HG02840 (cell line): Measurements from ENCODE around the gene MAGOH.
"Not testable (repeated sequence)": the region's sequence is repeated elsewhere in the genome, so short reads cannot be mapped to it uniquely, and the experiment has no call there.

Source experiments
- ATAC-seq: cut with Tn5 transposase; IDR thresholded peaks from one replicate; pipeline ENCODE4 v1.9.1; 2021; ENCODE audit warnings: mild to moderate bottlenecking, moderate library complexity, moderate number of reproducible peaks; ENCODE audit not compliant: unreplicated experiment, low FRiP score

The MAGOH gene

GRCh38 chr1:53195246-53196016, 42.9 kb downstream of the MAGOH start:
- ATAC-seq, result no peak

- ATAC-seq, result no peak
These were observed 48.1 kb downstream of the MAGOH start for GRCh38 chr1:53190210-53190611.

DNA sequence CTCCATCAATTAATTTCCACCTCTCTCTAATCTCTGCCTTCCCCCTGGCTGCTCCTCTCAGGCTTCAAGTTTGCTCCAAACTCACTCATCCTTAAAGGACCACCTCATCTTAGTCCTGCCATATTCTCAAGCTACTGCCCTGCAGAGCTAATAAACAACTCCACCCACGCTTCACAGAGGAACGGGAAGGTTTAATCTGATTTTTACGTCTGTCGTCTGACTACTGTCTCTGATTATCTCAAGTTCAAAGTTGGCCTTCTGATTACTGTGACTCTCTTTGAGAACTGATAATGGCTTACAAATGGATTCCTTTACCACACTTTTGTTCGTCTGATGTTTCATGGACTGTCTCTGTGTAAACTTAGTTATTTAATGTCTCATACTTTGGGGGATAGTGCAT, 49.3 kb downstream of the MAGOH start:
- no peak for ATAC-seq

- ATAC-seq, result no peak
These were observed 50.2 kb downstream of the MAGOH start for GRCh38 chr1:53188099-53188498.

DNA sequence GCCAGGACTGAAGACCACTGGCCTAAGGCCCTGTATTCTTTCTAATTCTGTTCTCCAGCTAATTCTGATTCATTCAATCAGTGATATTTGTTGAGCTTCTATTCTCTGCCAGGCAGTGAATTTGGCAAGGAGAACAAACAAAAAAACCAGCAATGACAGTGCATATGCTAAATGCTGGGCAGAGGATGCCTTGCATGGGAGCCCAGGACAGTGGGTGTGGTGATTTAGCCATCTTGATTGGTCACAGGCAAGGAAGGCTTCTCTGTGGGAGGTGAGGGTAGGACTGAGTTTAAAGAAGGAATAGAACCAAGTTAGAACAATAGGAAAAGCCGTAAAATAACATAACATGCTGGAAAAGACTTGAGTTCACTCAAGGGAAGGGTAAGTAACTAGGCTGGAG, 50.9 kb downstream of the MAGOH start:
- ATAC-seq, result no peak

DNA sequence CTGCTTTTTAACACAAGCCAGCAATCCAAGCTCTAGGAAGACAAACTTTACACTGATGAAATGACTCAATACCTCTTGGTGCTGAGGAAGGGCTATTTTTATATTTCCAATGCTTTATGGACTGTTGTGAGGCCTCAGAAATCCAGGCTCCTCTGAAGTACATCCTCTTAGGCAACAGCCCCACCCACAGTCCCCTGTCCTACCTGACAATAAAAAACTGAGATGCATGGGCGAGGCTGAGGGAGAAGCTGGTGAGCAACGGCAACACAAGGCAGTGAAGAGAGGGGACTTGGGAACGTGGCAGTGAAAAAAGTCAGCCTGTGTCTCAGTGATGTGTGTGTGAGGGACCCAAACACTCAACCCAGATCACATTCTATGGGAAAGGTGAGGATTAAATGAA, 51.8 kb downstream of the MAGOH start:
- no peak for ATAC-seq

DNA sequence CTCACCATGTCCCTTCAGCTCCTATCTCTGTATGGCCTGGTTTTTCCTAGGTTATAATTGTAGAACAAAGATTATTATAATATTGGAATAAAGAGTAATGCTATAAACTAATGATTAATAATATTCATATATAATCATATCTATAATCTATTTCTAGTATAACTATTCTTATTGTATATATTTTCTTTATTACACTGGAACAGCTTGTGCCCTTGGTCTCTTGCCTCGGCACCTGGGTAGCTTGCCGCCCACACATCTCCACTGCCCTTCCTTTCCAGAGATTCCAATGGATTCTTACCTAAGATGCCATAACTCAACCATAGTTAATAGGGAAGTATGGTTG, 52.4 kb downstream of the MAGOH start:
- not testable (repeated sequence) for ATAC-seq

- ATAC-seq, result no peak
These were observed 55.0 kb downstream of the MAGOH start for GRCh38 chr1:53183095-53183990.

GRCh38 chr1:53182716-53183094, 55.6 kb downstream of the MAGOH start:
- no peak for ATAC-seq

DNA sequence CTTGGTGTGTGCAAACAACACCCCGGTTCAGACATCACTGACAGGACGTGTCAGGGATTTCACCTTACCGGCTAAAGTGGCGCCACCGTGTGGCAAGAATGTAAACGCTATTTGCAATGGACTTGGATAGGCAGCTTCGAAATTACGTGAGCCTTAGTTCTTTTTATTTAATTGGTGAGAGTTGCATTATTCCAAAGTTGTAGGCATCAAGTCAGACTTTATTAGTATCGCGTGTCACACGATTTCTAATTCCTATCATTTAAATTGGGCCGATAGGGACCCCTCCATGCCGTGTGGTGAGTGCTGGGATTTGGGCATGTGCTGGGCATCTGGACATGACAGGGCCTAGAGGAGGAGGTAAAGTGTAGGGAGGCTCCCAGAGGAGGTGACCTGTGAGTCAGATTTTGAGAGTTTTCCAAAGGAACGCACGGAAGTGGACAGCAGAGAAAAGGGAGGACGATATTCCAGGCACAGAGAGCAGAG, 56.2 kb downstream of the MAGOH start:
- no peak for ATAC-seq

DNA sequence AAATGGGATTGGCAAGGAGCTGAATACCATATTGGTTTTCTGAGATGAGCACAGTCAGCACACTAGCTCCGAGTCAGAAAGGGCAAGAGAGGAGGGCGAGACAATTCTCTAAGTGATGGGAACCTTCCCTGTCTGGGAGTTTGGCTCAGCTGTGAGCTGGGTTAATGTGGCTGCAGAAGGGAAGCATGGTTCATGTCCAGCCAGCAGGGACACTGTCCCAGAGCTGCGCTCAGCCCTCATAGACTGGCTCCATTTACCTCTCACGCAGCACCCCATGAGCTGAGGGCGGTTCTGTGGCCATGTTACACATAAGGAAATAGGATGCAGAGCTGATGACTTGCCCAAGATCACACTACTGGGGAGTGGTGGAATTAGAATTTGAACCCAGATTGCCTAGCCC, 57.4 kb downstream of the MAGOH start:
- ATAC-seq, result no peak

- ATAC-seq, result no peak
These were observed 58.1 kb downstream of the MAGOH start for GRCh38 chr1:53180226-53180625.
